OCI-LY7 (cell line): Measurements from ENCODE around the gene OR52N5. TPM values are rescaled to one million over a fixed set of nuclear protein-coding genes. Genes with fewer than 3 reads are reported as not detected.
A peak's percentile ranks its signal among the peaks of the same experiment; 100 is the strongest.

Source experiments
- BruUV-seq: library from RNA; stranded (reverse); fragments of 400-500 nt; replicated peaks from 2 replicates; lab custom pipeline; 2021; lab: Mats Ljungman, UMichigan
- CTCF ChIA-PET: fragments of 300-600 bp; sonication (Branson Sonifier 250); formaldehyde crosslinking; loops from one replicate; lab custom pipeline; 2022; ENCODE audit warnings: antibody characterized with exemption; ENCODE audit not compliant: unreplicated experiment; lab: Charles Lee
- POLR2A ChIA-PET: fragments of 300-600 bp; sonication (Branson Sonifier 250); formaldehyde crosslinking; loops from one replicate; lab custom pipeline; 2022; ENCODE audit warnings: antibody characterized with exemption; lab: Charles Lee
- DNase-seq: peaks from one replicate; pipeline ENCODE4 v3.0.0-alpha.2; 2015; ENCODE audit warnings: low spot score
- H2AFZ ChIP-seq: fragments of 200-600 bp; sonication (generic), shearing (Covaris generic); 2 replicates; pipeline ENCODE4 v1.6.1; 2014; ENCODE audit warnings: mild to moderate bottlenecking, antibody characterized with exemption, low read length, moderate library complexity
- H3K27ac ChIP-seq: fragments of 200-600 bp; sonication (generic); 2 replicates; pipeline ENCODE4 v1.5.1; 2014; ENCODE audit warnings: mixed run types, low read depth, mild to moderate bottlenecking, moderate library complexity, low read length, inconsistent platforms; ENCODE audit not compliant: poor library complexity, severe bottlenecking
- H3K36me3 ChIP-seq: fragments of 200-600 bp; sonication (generic); 2 replicates; pipeline ENCODE4 v1.6.1; 2014; ENCODE audit warnings: mild to moderate bottlenecking, antibody characterized with exemption, low read length, moderate library complexity, mixed read lengths; ENCODE audit not compliant: insufficient read depth
- H3K4me1 ChIP-seq: fragments of 200-600 bp; sonication (generic); 2 replicates; pipeline ENCODE4 v1.5.1; 2014; ENCODE audit warnings: mild to moderate bottlenecking, low read length; ENCODE audit not compliant: insufficient read depth, poor library complexity, severe bottlenecking
- H3K4me2 ChIP-seq: fragments of 200-600 bp; sonication (generic); 2 replicates; pipeline ENCODE4 v1.6.1; 2014; ENCODE audit warnings: mild to moderate bottlenecking, low read length
- H3K4me3 ChIP-seq: fragments of 200-600 bp; sonication (generic); 2 replicates; pipeline ENCODE4 v1.5.1; 2014; ENCODE audit warnings: mild to moderate bottlenecking, low read depth, low read length; ENCODE audit not compliant: poor library complexity, severe bottlenecking
- H3K79me2 ChIP-seq: fragments of 200-600 bp; sonication (generic); 2 replicates; pipeline ENCODE4 v1.6.1; 2016; ENCODE audit warnings: low read depth, mild to moderate bottlenecking, low read length, moderate library complexity, mixed read lengths; ENCODE audit not compliant: insufficient read depth
- H3K9me2 ChIP-seq: fragments of 200-600 bp; sonication (generic); 2 replicates; pipeline ENCODE4 v1.6.1; 2016; ENCODE audit warnings: mild to moderate bottlenecking, low read length, mixed read lengths; ENCODE audit not compliant: insufficient read depth
- H3K9me3 ChIP-seq: fragments of 200-600 bp; sonication (generic); 2 replicates; pipeline ENCODE4 v1.6.1; 2014; ENCODE audit warnings: mild to moderate bottlenecking, mixed run types, low read length, mixed read lengths
- H4K20me1 ChIP-seq: fragments of 200-600 bp; sonication (generic); 2 replicates; pipeline ENCODE4 v1.6.1; 2014; ENCODE audit warnings: mild to moderate bottlenecking, antibody characterized with exemption, low read length, moderate library complexity, mixed read lengths; ENCODE audit not compliant: insufficient read depth
- CTCF ChIP-seq: fragments of 200-600 bp; sonication (generic); conservative IDR thresholded peaks from 2 replicates; pipeline ENCODE4 v1.5.1; 2014; ENCODE audit warnings: mild to moderate bottlenecking, antibody characterized with exemption, low read length, moderate library complexity, mixed read lengths
- EZH2phosphoT487 ChIP-seq: fragments of 200-600 bp; sonication (generic); IDR thresholded peaks from 2 replicates; pipeline ENCODE4 v1.6.1; 2018; ENCODE audit warnings: low read depth, borderline replicate concordance, mild to moderate bottlenecking, mixed run types, antibody characterized with exemption, low read length, moderate library complexity, mixed read lengths
- intact Hi-C: fragments of 100-400 bp; cut with micrococcal nuclease; formaldehyde crosslinking; loops from one replicate; pipeline ENCODE4 v1.10.0; 2022; ENCODE audit not compliant: unreplicated experiment
- total RNA-seq, 2 experiments: library from RNA; depleted of rRNA in 1 of 2; stranded (reverse); fragments of >200 nt in 1 of 2; shearing (Covaris generic) in 1 of 2; gene quantifications; 2 replicates each; pipeline ENCODE4 v1.2.3, GENCODE V29; 2014 to 2022

OR52N5 gene
- total RNA-seq, 2 experiments from 2014 or later: not detected

GRCh38 chr11:5808500-5809121, 25.5 kb upstream of the OR52N5 start, which contains the start of gene OR52N2:
OR52N2 (plus strand) TSS chr11:5808924; CDS start chr11:5820336, 11,412 bp downstream.
- no peaks in the 10 kb centered on the region for H4K20me1 ChIP-seq
- H3K4me3 ChIP-seq: peak within 1 kb of the TSS; percentile 47
- H3K27ac ChIP-seq: no peak within 1 kb of the TSS
- CTCF ChIA-PET: no interaction called here
- no peaks in the 10 kb centered on the region for H3K79me2 ChIP-seq
- TF ChIP-seq EZH2phosphoT487 (no peak), CTCF (peak; percentile 90)
- no peaks in the 10 kb centered on the region for H3K4me1 ChIP-seq
- H3K4me2 ChIP-seq: peak within 1 kb of the TSS; percentile 53
- H3K9me2 ChIP-seq: no peaks in the 10 kb centered on the region
- H2AFZ ChIP-seq: peak within 1 kb of the TSS; percentile 75
- POLR2A ChIA-PET: no interaction called here
- H3K9me3 ChIP-seq: no peaks in the 10 kb centered on the region
- BruUV-seq: no TSS peak
- intact Hi-C loops: loop anchor here (1.0 to 5.0 kb wide), 3 partner anchors 208 to 686 kb away; no protein-coding TSS in a partner anchor
- no peaks in the 10 kb centered on the region for H3K36me3 ChIP-seq
- peak; percentile 74 for DNase-seq

- no peak for TF ChIP-seq EZH2phosphoT487
- no peak for TF ChIP-seq CTCF
These were observed 24.4 kb upstream of the OR52N5 start for GRCh38 chr11:5807580-5807979.

GRCh38 chr11:5803982-5804381, 20.8 kb upstream of the OR52N5 start:
- no peak for DNase-seq
- no TSS peak for BruUV-seq
- H3K9me2 ChIP-seq: no peaks in the 10 kb centered on the region
- H3K36me3 ChIP-seq: no peaks in the 10 kb centered on the region
- no peaks in the 10 kb centered on the region for H3K4me1 ChIP-seq
- ChIA-PET POLR2A (no interaction called here), CTCF (no interaction called here)
- TF ChIP-seq EZH2phosphoT487 (no peak), CTCF (no peak)
- H3K4me3 ChIP-seq: no peak overlapping the region
- no peak overlapping the region for H2AFZ ChIP-seq
- intact Hi-C loops: no loop called here
- H3K9me3 ChIP-seq: no peaks in the 10 kb centered on the region
- no peaks in the 10 kb centered on the region for H4K20me1 ChIP-seq
- H3K4me2 ChIP-seq: no peak overlapping the region
- H3K27ac ChIP-seq: no peak overlapping the region
- H3K79me2 ChIP-seq: no peaks in the 10 kb centered on the region

More at GRCh38 chr11:5807580-5807979, 24.4 kb upstream of the OR52N5 start:
- DNase-seq: no peak
- Histone ChIP-seq H4K20me1 (no peaks in the 10 kb centered on the region), H3K4me3 (no peak overlapping the region), H3K9me3 (no peaks in the 10 kb centered on the region), H3K36me3 (no peaks in the 10 kb centered on the region), H3K27ac (no peak overlapping the region), H3K79me2 (no peaks in the 10 kb centered on the region), H3K4me1 (no peaks in the 10 kb centered on the region), H2AFZ (no peak overlapping the region), H3K9me2 (no peaks in the 10 kb centered on the region), H3K4me2 (no peak overlapping the region)
- no TSS peak for BruUV-seq
- ChIA-PET CTCF (no interaction called here), POLR2A (no interaction called here)
- intact Hi-C loops: loop anchor here (5.0 kb wide), 1 partner anchor 685 kb away; no protein-coding TSS in a partner anchor
